CD4-positive, alpha-beta T cell treated with Interleukin-4 for 4 hours (primary cell): ENCODE results near the gene STK10.
"Not testable (repeated sequence)": the region's sequence is repeated elsewhere in the genome, so short reads cannot be mapped to it uniquely, and the experiment has no call there.

Source experiments
- DNase-seq: peaks from one replicate; pipeline ENCODE4 v3.0.0-alpha.2; 2020

The STK10 gene

GRCh38 chr5:172048539-172049101, 139.4 kb downstream of the STK10 start:
- DNase-seq, result no peak

GRCh38 chr5:172048170-172048422, 139.9 kb downstream of the STK10 start:
- no peak for DNase-seq

GRCh38 chr5:172046593-172046992, 141.4 kb downstream of the STK10 start:
- no peak for DNase-seq

- DNase-seq, result no peak
These were observed 142.8 kb downstream of the STK10 start for GRCh38 chr5:172045315-172045632.

- DNase-seq, result no peak
These were observed 143.3 kb downstream of the STK10 start for GRCh38 chr5:172044631-172045314.

- no peak for DNase-seq
These were observed 144.2 kb downstream of the STK10 start for GRCh38 chr5:172043865-172044264.

- DNase-seq, result no peak
These were observed 145.8 kb downstream of the STK10 start for GRCh38 chr5:172042183-172042582.

GRCh38 chr5:172038167-172038566, 149.9 kb downstream of the STK10 start:
- no peak for DNase-seq

GRCh38 chr5:172035049-172035448, 153.0 kb downstream of the STK10 start:
- no peak for DNase-seq

GRCh38 chr5:172031894-172032461, 156.0 kb downstream of the STK10 start:
- no peak for DNase-seq

GRCh38 chr5:172029876-172030275, 158.1 kb downstream of the STK10 start:
- no peak for DNase-seq

GRCh38 chr5:172028167-172028566, 159.9 kb downstream of the STK10 start:
- no peak for DNase-seq

- not testable (repeated sequence) for DNase-seq
These were observed 167.8 kb downstream of the STK10 start for GRCh38 chr5:172020110-172020786.

GRCh38 chr5:172015346-172015745, 172.7 kb downstream of the STK10 start:
- no peak for DNase-seq

- DNase-seq, result no peak
These were observed 177.7 kb downstream of the STK10 start for GRCh38 chr5:172010278-172010677.

GRCh38 chr5:172009536-172010270, 178.3 kb downstream of the STK10 start:
- no peak for DNase-seq

GRCh38 chr5:172008689-172009141, 179.3 kb downstream of the STK10 start:
- no peak for DNase-seq

- peak; percentile 29 for DNase-seq
These were observed 179.9 kb downstream of the STK10 start for GRCh38 chr5:172008111-172008455.

- no peak for DNase-seq
These were observed 180.6 kb downstream of the STK10 start for GRCh38 chr5:172007175-172008110.

GRCh38 chr5:172006321-172007174, 181.5 kb downstream of the STK10 start, which contains the start of gene FBXW11:
Gene FBXW11 (minus strand): TSS chr5:172006638. CDS start chr5:172006502, 136 bp downstream.
- DNase-seq, result peak; percentile 96

GRCh38 chr5:172005708-172006320, 182.2 kb downstream of the STK10 start:
- no peak for DNase-seq
